Neural progenitor cell (in vitro differentiated cells): ENCODE data around the gene ANO10. TPM values are rescaled to one million over a fixed set of nuclear protein-coding genes. Genes with fewer than 3 reads are reported as not detected.
"Not testable (repeated sequence)": the region's sequence is repeated elsewhere in the genome, so short reads cannot be mapped to it uniquely, and the experiment has no call there.

Experiments
- DNase-seq: peaks from one replicate; pipeline ENCODE4 v3.0.0-alpha.2; 2016; ENCODE audit warnings: low spot score
- H2AFZ ChIP-seq: fragments of 200-600 bp; sonication (generic); replicated peaks from 2 replicates; pipeline ENCODE4 v1.6.1; 2016; ENCODE audit warnings: antibody characterized with exemption
- H3F3A ChIP-seq: fragments of 200-600 bp; sonication (generic); 2 replicates; pipeline ENCODE4 v1.6.1; 2016; ENCODE audit warnings: antibody characterized with exemption, low read depth
- H3K27ac ChIP-seq: fragments of 200-600 bp; sonication (generic); 2 replicates; pipeline ENCODE4 v1.5.1; 2016; ENCODE audit warnings: mild to moderate bottlenecking
- H3K27me3 ChIP-seq: fragments of 200-600 bp; sonication (generic); 2 replicates; pipeline ENCODE4 v1.6.1; 2016; ENCODE audit warnings: mild to moderate bottlenecking, moderate library complexity
- H3K36me3 ChIP-seq: fragments of 200-600 bp; sonication (generic); 2 replicates; pipeline ENCODE4 v1.5.1; 2016
- H3K4me1 ChIP-seq: fragments of 200-600 bp; sonication (generic); 2 replicates; pipeline ENCODE4 v1.6.1; 2016; ENCODE audit warnings: mixed run types
- H3K4me2 ChIP-seq: fragments of 200-600 bp; sonication (generic); 2 replicates; pipeline ENCODE4 v1.6.1; 2016
- H3K4me3 ChIP-seq: fragments of 200-600 bp; sonication (generic); 2 replicates; pipeline ENCODE4 v1.5.1; 2016
- H3K79me2 ChIP-seq: fragments of 200-600 bp; sonication (generic); 2 replicates; pipeline ENCODE4 v1.6.1; 2016; ENCODE audit warnings: low read depth
- H3K9ac ChIP-seq: fragments of 200-600 bp; sonication (generic); 2 replicates; pipeline ENCODE4 v1.6.1; 2016
- H3K9me3 ChIP-seq: fragments of 200-600 bp; sonication (generic); 2 replicates; pipeline ENCODE4 v1.5.1; 2016; ENCODE audit warnings: low read depth
- H4K20me1 ChIP-seq: fragments of 200-600 bp; sonication (generic); 2 replicates; pipeline ENCODE4 v1.6.1; 2016; ENCODE audit warnings: low read depth
- H3K27ac Mint-ChIP-seq: 3 replicates; pipeline ENCODE4 v1.8.0; 2021; ENCODE audit warnings: mixed read lengths
- H3K27me3 Mint-ChIP-seq: 2 replicates; pipeline ENCODE4 v1.8.0; 2022; ENCODE audit warnings: low read depth, mild to moderate bottlenecking, inconsistent platforms, moderate library complexity, mixed read lengths; ENCODE audit not compliant: insufficient read depth
- H3K36me3 Mint-ChIP-seq: 3 replicates; pipeline ENCODE4 v1.8.0; 2021; ENCODE audit warnings: mixed read lengths
- H3K4me1 Mint-ChIP-seq: 3 replicates; pipeline ENCODE4 v1.8.0; 2021; ENCODE audit warnings: mixed read lengths
- H3K4me3 Mint-ChIP-seq: 3 replicates; pipeline ENCODE4 v1.8.0; 2021; ENCODE audit warnings: mild to moderate bottlenecking, moderate library complexity, mixed read lengths
- H3K9me3 Mint-ChIP-seq: 3 replicates; pipeline ENCODE4 v1.8.0; 2020; ENCODE audit warnings: mixed read lengths
- CTCF ChIP-seq: fragments of 200-600 bp; sonication (generic); IDR thresholded peaks from 2 replicates; pipeline ENCODE4 v1.5.1; 2017; ENCODE audit warnings: antibody characterized with exemption, mild to moderate bottlenecking
- EZH2 ChIP-seq: fragments of 200-600 bp; sonication (generic); IDR thresholded peaks from 2 replicates; pipeline ENCODE4 v1.6.1; 2017; ENCODE audit warnings: antibody characterized with exemption, mild to moderate bottlenecking, moderate library complexity
- EZH2phosphoT487 ChIP-seq: fragments of 200-600 bp; sonication (generic); IDR thresholded peaks from 2 replicates; pipeline ENCODE4 v1.6.1; 2017; ENCODE audit warnings: antibody characterized with exemption
- total RNA-seq: library from RNA; depleted of rRNA; stranded (reverse); fragments of >200 nt; gene quantifications from 2 replicates; pipeline ENCODE4 v1.2.3, GENCODE V29; 2015; ENCODE audit warnings: low replicate concordance

ANO10 gene
- total RNA-seq, 1 donor from 2014 or later, result 44.4 TPM

- no peak overlapping the region for H3K4me3 Mint-ChIP-seq
- no peak overlapping the region for H3K4me3 ChIP-seq
- H3K4me1 Mint-ChIP-seq, result no peaks in the 10 kb centered on the region
- no peaks in the 10 kb centered on the region for H3K79me2 ChIP-seq
- no peaks in the 10 kb centered on the region for H3K36me3 ChIP-seq
- H3K27ac ChIP-seq, result no peak overlapping the region
- peaks cover 22% of the 10 kb centered on the region for H3K9me3 Mint-ChIP-seq
- no peaks in the 10 kb centered on the region for H3K27me3 ChIP-seq
- DNase-seq, result no peak
- no peaks in the 10 kb centered on the region for H4K20me1 ChIP-seq
- H3K4me1 ChIP-seq, result no peaks in the 10 kb centered on the region
- no peaks in the 10 kb centered on the region for H3K9me3 ChIP-seq
- H3K4me2 ChIP-seq, result no peak overlapping the region
- no peak overlapping the region for H3K9ac ChIP-seq
- H3K27ac Mint-ChIP-seq, result no peak overlapping the region
- H3K36me3 Mint-ChIP-seq, result peaks cover 17% of the 10 kb centered on the region
- H3F3A ChIP-seq, result no peaks in the 10 kb centered on the region
- H2AFZ ChIP-seq, result no peak overlapping the region
- no peak for TF ChIP-seq CTCF
- no peak for TF ChIP-seq EZH2
- no peak for TF ChIP-seq EZH2phosphoT487
- H3K27me3 Mint-ChIP-seq, result no peaks in the 10 kb centered on the region
Measured at GRCh38 chr3:43465109-43465508, 156.7 kb downstream of the ANO10 start.

- not testable (repeated sequence) for H3K9ac ChIP-seq, H3K9me3 ChIP-seq, H3K79me2 ChIP-seq, H3F3A ChIP-seq, H3K4me1 Mint-ChIP-seq, H3K4me3 Mint-ChIP-seq, H3K4me2 ChIP-seq, H3K27ac ChIP-seq, H3K27ac Mint-ChIP-seq, H3K36me3 ChIP-seq, H2AFZ ChIP-seq, H4K20me1 ChIP-seq, DNase-seq, H3K27me3 Mint-ChIP-seq, H3K27me3 ChIP-seq, H3K4me1 ChIP-seq, H3K4me3 ChIP-seq
- Mint-ChIP-seq H3K9me3 (peaks cover 22% of the 10 kb centered on the region), H3K36me3 (peaks cover 17% of the 10 kb centered on the region)
Measured at GRCh38 chr3:43462566-43462965, 159.2 kb downstream of the ANO10 start.

GRCh38 chr3:43461345-43461744 lies 160.5 kb downstream of the ANO10 start:
- Histone ChIP-seq H3K9ac (no peak overlapping the region), H3F3A (no peaks in the 10 kb centered on the region), H3K4me2 (no peak overlapping the region), H2AFZ (no peak overlapping the region), H3K79me2 (no peaks in the 10 kb centered on the region), H3K36me3 (no peaks in the 10 kb centered on the region), H4K20me1 (no peaks in the 10 kb centered on the region), H3K4me1 (peaks cover 13% of the 10 kb centered on the region), H3K27ac (no peak overlapping the region), H3K27me3 (no peaks in the 10 kb centered on the region), H3K9me3 (no peaks in the 10 kb centered on the region), H3K4me3 (no peak overlapping the region)
- no peak for DNase-seq
- TF ChIP-seq EZH2, result no peak
- no peak for TF ChIP-seq EZH2phosphoT487
- no peak for TF ChIP-seq CTCF
- Mint-ChIP-seq H3K27ac (no peak overlapping the region), H3K9me3 (peaks cover 22% of the 10 kb centered on the region), H3K4me3 (no peak overlapping the region), H3K36me3 (peaks cover 17% of the 10 kb centered on the region), H3K27me3 (no peaks in the 10 kb centered on the region), H3K4me1 (no peaks in the 10 kb centered on the region)

- DNase-seq, H3K4me1 Mint-ChIP-seq, H3K27ac ChIP-seq, H3K9ac ChIP-seq, H3K27me3 ChIP-seq, H2AFZ ChIP-seq, H3K36me3 Mint-ChIP-seq, H4K20me1 ChIP-seq, H3K4me3 Mint-ChIP-seq, H3K9me3 Mint-ChIP-seq, H3K27me3 Mint-ChIP-seq, H3K9me3 ChIP-seq, H3F3A ChIP-seq, H3K79me2 ChIP-seq, H3K36me3 ChIP-seq, H3K4me2 ChIP-seq, H3K27ac Mint-ChIP-seq, H3K4me3 ChIP-seq: not testable (repeated sequence)
- peaks cover 13% of the 10 kb centered on the region for H3K4me1 ChIP-seq
Measured at GRCh38 chr3:43457038-43457437, 164.8 kb downstream of the ANO10 start.
